Effector memory CD4-positive, alpha-beta T cell (primary cell): ENCODE results near the gene OGDHL.
"Not testable (repeated sequence)": the region's sequence is repeated elsewhere in the genome, so short reads cannot be mapped to it uniquely, and the experiment has no call there.

Experiments
- DNase-seq, 3 donors: peaks; one replicate each; pipeline ENCODE4 v3.0.0-alpha.2; 2020
- H3K27ac ChIP-seq: 2 replicates; pipeline ENCODE4 v1.7.0; 2013; ENCODE audit warnings: mild to moderate bottlenecking, low read length, moderate library complexity; ENCODE audit not compliant: insufficient read depth, poor library complexity, severe bottlenecking
- H3K27me3 ChIP-seq: replicated peaks from 2 replicates; pipeline ENCODE4 v1.7.0; 2013; ENCODE audit warnings: mild to moderate bottlenecking, low read length; ENCODE audit not compliant: insufficient read depth, control insufficient read depth, poor library complexity, severe bottlenecking
- H3K36me3 ChIP-seq: 2 replicates; pipeline ENCODE4 v1.7.0; 2013; ENCODE audit warnings: mild to moderate bottlenecking, low read length, moderate library complexity; ENCODE audit not compliant: control insufficient read depth, insufficient read depth
- H3K4me1 ChIP-seq: 2 replicates; pipeline ENCODE4 v1.7.0; 2013; ENCODE audit warnings: low read length, mild to moderate bottlenecking; ENCODE audit not compliant: control insufficient read depth, insufficient read depth, poor library complexity, severe bottlenecking
- H3K4me3 ChIP-seq: 2 replicates; pipeline ENCODE4 v1.7.0; 2013; ENCODE audit warnings: low read length, low read depth, mild to moderate bottlenecking; ENCODE audit not compliant: insufficient read depth, poor library complexity, severe bottlenecking
- H3K9me3 ChIP-seq: 2 replicates; pipeline ENCODE4 v1.7.0; 2013; ENCODE audit warnings: mild to moderate bottlenecking, low read length, moderate library complexity; ENCODE audit not compliant: control insufficient read depth

The OGDHL gene

GRCh38 chr10:49735161-49735560, 27.0 kb downstream of the OGDHL start:
- Histone ChIP-seq H3K4me1 (no peaks in the 10 kb centered on the region), H3K27me3 (no peaks in the 10 kb centered on the region)

DNA sequence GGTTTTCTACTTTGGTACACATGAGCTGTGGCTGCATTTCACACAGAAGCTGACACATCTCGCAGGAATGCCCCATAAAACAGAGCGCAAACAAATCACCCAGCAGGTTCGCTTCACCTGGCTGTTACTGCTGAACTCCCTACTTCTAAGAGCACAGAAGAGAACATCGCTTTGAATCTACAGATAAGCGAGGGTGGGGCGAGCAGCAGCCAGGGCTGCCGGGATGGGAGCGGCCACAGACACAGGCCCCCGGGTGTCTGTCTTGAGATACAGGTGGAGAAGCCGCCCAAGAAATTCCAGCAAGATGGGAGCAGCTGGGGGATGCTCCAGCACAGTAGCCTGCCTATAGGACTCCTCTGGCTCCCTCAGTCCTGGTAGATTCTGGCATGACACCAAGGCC, 27.4 kb downstream of the OGDHL start:
- no peak for DNase-seq

More at GRCh38 chr10:49735161-49735560, 27.0 kb downstream of the OGDHL start:
- Histone ChIP-seq H3K27ac (no peak overlapping the region), H3K4me3 (no peak overlapping the region), H3K36me3 (no peaks in the 10 kb centered on the region), H3K9me3 (no peaks in the 10 kb centered on the region)
- DNase-seq: no peak

GRCh38 chr10:49733866-49734265, 28.3 kb downstream of the OGDHL start:
- H3K36me3 ChIP-seq: no peaks in the 10 kb centered on the region
- no peaks in the 10 kb centered on the region for H3K4me1 ChIP-seq
- H3K4me3 ChIP-seq: no peak overlapping the region

More for the DNA sequence above, 27.4 kb downstream of the OGDHL start:
- Histone ChIP-seq H3K9me3 (no peaks in the 10 kb centered on the region), H3K27me3 (no peaks in the 10 kb centered on the region), H3K27ac (no peak overlapping the region), H3K4me1 (no peaks in the 10 kb centered on the region), H3K36me3 (no peaks in the 10 kb centered on the region), H3K4me3 (no peak overlapping the region)

GRCh38 chr10:49726593-49726992, 35.5 kb downstream of the OGDHL start:
- H3K27ac ChIP-seq: no peak overlapping the region
- no peaks in the 10 kb centered on the region for H3K27me3 ChIP-seq
- no peaks in the 10 kb centered on the region for H3K36me3 ChIP-seq
- no peak overlapping the region for H3K4me3 ChIP-seq
- H3K4me1 ChIP-seq: no peaks in the 10 kb centered on the region
- H3K9me3 ChIP-seq: peaks cover 4% of the 10 kb centered on the region
- DNase-seq: no peak

More at GRCh38 chr10:49733866-49734265, 28.3 kb downstream of the OGDHL start:
- H3K9me3 ChIP-seq: no peaks in the 10 kb centered on the region
- H3K27me3 ChIP-seq: no peaks in the 10 kb centered on the region
- H3K27ac ChIP-seq: no peak overlapping the region
- no peak for DNase-seq

GRCh38 chr10:49715157-49715556, 47.0 kb downstream of the OGDHL start:
- not testable (repeated sequence) for H3K4me1 ChIP-seq, H3K27me3 ChIP-seq, DNase-seq

DNA sequence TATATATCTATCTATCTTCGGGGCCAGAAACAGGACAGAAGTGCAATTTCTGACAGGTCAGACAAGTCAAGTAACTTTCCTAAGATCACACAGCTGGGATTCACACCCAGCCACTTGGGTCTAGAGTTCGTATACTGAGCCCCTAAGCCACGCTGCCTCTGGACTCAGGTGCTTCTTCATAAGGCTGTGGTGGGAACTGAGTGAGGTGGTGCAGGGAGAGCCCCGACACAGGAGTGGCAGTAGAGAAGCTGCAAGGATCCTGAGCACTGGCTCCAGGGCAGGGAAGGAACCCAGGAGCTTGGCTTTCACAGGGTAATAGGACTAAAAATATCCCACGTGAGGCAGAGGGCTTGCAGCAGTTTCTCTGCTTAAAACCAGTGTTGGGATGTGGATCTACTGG, 48.9 kb downstream of the OGDHL start:
- no peak overlapping the region for H3K27ac ChIP-seq
- H3K4me1 ChIP-seq: no peaks in the 10 kb centered on the region
- no peaks in the 10 kb centered on the region for H3K9me3 ChIP-seq
- no peak for DNase-seq
- H3K36me3 ChIP-seq: no peaks in the 10 kb centered on the region
- H3K4me3 ChIP-seq: no peak overlapping the region
- no peaks in the 10 kb centered on the region for H3K27me3 ChIP-seq

More at GRCh38 chr10:49715157-49715556, 47.0 kb downstream of the OGDHL start:
- H3K36me3 ChIP-seq, H3K4me3 ChIP-seq, H3K27ac ChIP-seq, H3K9me3 ChIP-seq: not testable (repeated sequence)

DNA sequence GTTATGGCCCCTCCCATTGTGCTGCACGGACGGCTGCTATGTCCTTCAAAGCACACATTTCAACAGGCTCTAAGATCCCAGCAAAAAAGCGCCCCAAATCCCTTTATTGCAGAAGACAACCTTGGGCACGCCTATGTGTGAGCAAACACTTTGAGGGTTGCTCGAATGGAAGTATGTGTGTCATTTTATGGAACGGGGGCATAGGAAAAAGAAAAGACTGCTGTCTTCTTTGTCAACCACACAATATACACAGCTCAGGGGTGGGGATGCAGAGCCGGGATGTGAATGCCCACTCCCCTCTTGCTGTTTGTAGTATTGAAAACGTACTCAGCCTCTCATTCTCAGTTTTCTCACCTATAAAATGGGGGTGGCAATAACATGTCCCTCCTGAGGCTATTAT, 50.6 kb downstream of the OGDHL start:
- H3K9me3 ChIP-seq: no peaks in the 10 kb centered on the region
- H3K4me3 ChIP-seq: no peak overlapping the region
- H3K27me3 ChIP-seq: no peaks in the 10 kb centered on the region
- H3K36me3 ChIP-seq: no peaks in the 10 kb centered on the region
- no peak for DNase-seq
- no peaks in the 10 kb centered on the region for H3K4me1 ChIP-seq
- H3K27ac ChIP-seq: no peak overlapping the region

- Histone ChIP-seq H3K27ac (no peak overlapping the region), H3K4me3 (no peak overlapping the region), H3K4me1 (no peaks in the 10 kb centered on the region), H3K9me3 (no peaks in the 10 kb centered on the region), H3K27me3 (no peaks in the 10 kb centered on the region), H3K36me3 (no peaks in the 10 kb centered on the region)
- no peak for DNase-seq
Measured at GRCh38 chr10:49710966-49711365, 51.2 kb downstream of the OGDHL start.

GRCh38 chr10:49709934-49710333, 52.2 kb downstream of the OGDHL start:
- no peak overlapping the region for H3K27ac ChIP-seq
- no peaks in the 10 kb centered on the region for H3K27me3 ChIP-seq
- no peaks in the 10 kb centered on the region for H3K9me3 ChIP-seq
- H3K4me1 ChIP-seq: no peaks in the 10 kb centered on the region
- DNase-seq: no peak
- H3K36me3 ChIP-seq: no peaks in the 10 kb centered on the region
- H3K4me3 ChIP-seq: no peak overlapping the region

DNA sequence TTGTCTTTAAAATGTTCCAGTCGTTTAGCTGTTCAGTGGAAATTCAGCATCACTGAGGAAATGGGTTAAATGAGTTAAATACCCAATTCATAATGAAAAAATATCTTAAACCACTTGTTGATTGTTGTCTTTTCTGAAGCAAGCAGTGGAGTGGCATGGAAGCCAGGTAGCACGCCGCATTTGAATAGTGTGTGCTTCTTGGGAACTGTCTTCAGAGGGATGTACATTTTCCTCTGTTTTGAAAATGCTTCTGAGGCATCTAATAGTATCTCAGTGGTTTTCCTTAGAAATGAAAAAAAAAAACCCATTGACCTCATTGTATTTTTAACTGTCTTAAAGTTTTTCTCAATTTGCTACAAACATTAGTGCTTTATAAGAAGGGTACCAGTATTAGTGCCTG, 54.5 kb downstream of the OGDHL start:
- Histone ChIP-seq H3K4me3 (no peak overlapping the region), H3K27me3 (no peaks in the 10 kb centered on the region), H3K36me3 (no peaks in the 10 kb centered on the region), H3K4me1 (no peaks in the 10 kb centered on the region), H3K27ac (no peak overlapping the region), H3K9me3 (no peaks in the 10 kb centered on the region)
- no peak for DNase-seq

DNA sequence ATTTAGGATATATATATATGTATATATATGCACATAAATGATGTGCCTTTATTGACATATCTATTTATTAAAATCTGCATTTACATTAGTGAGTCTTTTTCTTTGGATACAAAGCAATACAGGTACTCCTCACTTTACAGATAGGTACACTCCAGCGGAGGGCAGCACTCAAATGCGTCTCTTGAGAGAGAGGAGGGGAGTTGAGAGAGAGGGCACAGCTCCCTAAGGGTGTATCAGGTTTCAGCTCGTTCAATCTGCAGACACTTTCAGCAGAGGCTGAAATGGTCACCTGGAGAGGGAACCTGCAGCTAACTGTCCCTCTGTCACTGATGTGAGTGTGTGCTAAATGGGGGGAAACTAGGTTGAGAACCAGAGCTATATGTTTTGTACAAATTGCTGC, 61.1 kb downstream of the OGDHL start:
- Histone ChIP-seq H3K27ac (no peak overlapping the region), H3K4me1 (no peaks in the 10 kb centered on the region), H3K4me3 (no peak overlapping the region), H3K27me3 (no peaks in the 10 kb centered on the region), H3K36me3 (no peaks in the 10 kb centered on the region), H3K9me3 (no peaks in the 10 kb centered on the region)
- DNase-seq: no peak
